Activated CD8-positive, alpha-beta T cell treated with anti-CD3 and anti-CD28 coated beads, Interleukin-2, amount 10 ng/mL, durations not matched to agents 7 days and 5 days (primary cell): ENCODE results near the gene DDX18. TPM values are rescaled to one million over a fixed set of nuclear protein-coding genes. Genes with fewer than 3 reads are reported as not detected.

Experiments used
- ATAC-seq: fragments of 150-1000 bp; cut with Tn5 transposase; one replicate; pipeline ENCODE4 v1.10.0; 2021; ENCODE audit warnings: moderate library complexity
- CTCF ChIA-PET: fragments of 350-600 bp; sonication (Branson Sonifier 250); formaldehyde crosslinking; loops from one replicate; lab custom pipeline; 2021; ENCODE audit warnings: antibody characterized with exemption; lab: Charles Lee
- POLR2A ChIA-PET: fragments of 350-600 bp; sonication (Branson Sonifier 250); formaldehyde crosslinking; loops from one replicate; lab custom pipeline; 2021; ENCODE audit warnings: antibody characterized with exemption; lab: Charles Lee
- DNase-seq: peaks from one replicate; pipeline ENCODE4 v3.0.0-alpha.2; 2020
- H3K27ac Mint-ChIP-seq: one replicate; pipeline ENCODE4 v1.8.0; 2021; ENCODE audit warnings: mild to moderate bottlenecking, mixed read lengths
- H3K27me3 Mint-ChIP-seq: one replicate; pipeline ENCODE4 v1.8.0; 2021; ENCODE audit warnings: low read depth, mixed read lengths
- H3K36me3 Mint-ChIP-seq: one replicate; pipeline ENCODE4 v1.8.0; 2021; ENCODE audit warnings: low read depth, mixed read lengths
- H3K4me1 Mint-ChIP-seq: one replicate; pipeline ENCODE4 v1.8.0; 2021; ENCODE audit warnings: low read depth, mixed read lengths
- H3K4me3 Mint-ChIP-seq: one replicate; pipeline ENCODE4 v1.8.0; 2021; ENCODE audit warnings: mild to moderate bottlenecking, mixed read lengths
- H3K9me3 Mint-ChIP-seq: one replicate; pipeline ENCODE4 v1.8.0; 2022; ENCODE audit warnings: mixed read lengths; ENCODE audit not compliant: insufficient read depth
- total RNA-seq, 2 experiments: library from RNA; stranded (reverse); gene quantifications; one replicate each; pipeline ENCODE4 v1.2.3, GENCODE V29; 2021

Gene DDX18
- total RNA-seq, 2 experiments from 2014 or later: 73.0 to 77.7 TPM

DNA sequence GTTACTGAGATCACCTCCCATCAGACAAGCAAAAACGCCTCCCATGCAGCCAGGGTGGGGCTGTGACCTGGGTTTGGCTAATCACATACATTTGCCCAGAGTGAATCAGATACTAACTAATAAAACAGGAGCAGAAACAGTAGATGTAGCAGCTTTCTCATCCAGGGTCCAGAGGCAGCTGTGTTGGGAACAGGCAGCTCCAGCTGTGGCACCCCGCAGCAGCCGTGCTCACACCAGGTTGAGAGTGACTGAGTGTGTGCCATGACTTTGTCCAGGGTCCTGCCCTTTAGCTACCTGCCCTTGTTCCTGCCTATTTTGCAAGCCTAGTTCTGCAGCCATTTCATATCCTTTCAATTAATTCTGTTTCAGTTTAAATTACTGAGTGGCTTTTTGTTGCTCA is 20.5 kb downstream of the DDX18 start:
- CTCF ChIA-PET: interaction anchor here (1.1 to 2.9 kb wide), 3 partner anchors 8 to 168 kb away, joined by 3 to 22 read pairs (median 13); partner anchors contain the start of gene DDX18
- H3K4me3 Mint-ChIP-seq: no peak overlapping the region

DNA sequence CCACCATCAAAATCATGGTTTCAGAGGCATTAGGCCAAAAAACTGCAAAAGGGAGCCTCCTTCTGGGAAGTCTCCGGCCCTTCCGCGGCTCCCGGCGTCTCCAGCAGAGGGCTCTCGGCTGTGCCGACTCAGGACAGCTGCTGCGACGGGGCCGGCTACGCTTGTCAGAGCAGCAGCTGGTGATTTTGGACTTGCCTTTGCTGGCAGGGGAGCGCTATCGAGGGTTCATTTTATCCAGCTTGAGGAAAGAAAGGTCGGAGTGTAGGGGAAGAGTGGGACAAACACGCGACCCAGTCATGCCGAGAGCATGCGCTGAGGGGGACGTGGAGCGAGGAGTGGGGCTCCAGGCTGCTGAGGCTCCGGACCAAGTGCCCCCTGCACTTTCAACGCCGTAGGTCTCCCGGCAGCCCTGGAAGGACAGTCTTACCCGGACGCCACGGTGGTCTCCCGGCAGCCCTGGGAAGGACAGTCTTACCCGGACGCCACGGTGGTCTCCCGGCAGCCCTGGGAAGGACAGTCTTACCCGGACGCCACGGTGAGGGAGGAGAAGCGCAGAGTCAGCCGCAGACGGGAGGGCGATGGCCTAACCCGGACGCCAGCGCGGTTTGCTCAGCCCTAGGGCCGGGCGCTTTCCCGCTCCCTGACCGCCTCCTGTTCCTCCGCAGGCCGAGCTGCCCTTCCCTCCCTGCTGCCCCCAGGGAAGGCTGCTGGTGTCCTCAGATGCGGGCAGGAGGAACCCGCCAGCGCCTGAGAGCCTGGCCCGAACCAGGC is 21.7 kb downstream of the DDX18 start:
- H3K36me3 Mint-ChIP-seq: peaks cover 18% of the 10 kb centered on the region
- H3K27ac Mint-ChIP-seq: peak overlapping the region; percentile 51
- peak; percentile 56 for DNase-seq
- POLR2A ChIA-PET: no interaction called here
- CTCF ChIA-PET: interaction anchor here (0.8 to 2.9 kb wide), 5 partner anchors 9 to 167 kb away, joined by 3 to 22 read pairs (median 3); partner anchors contain the start of gene DDX18
- peaks cover 3% of the 10 kb centered on the region for H3K4me1 Mint-ChIP-seq
- peak; percentile 94 for ATAC-seq
- H3K9me3 Mint-ChIP-seq: no peaks in the 10 kb centered on the region
- peak overlapping the region; percentile 34 for H3K4me3 Mint-ChIP-seq
- H3K27me3 Mint-ChIP-seq: no peaks in the 10 kb centered on the region

More for the DNA sequence above, 20.5 kb downstream of the DDX18 start:
- DNase-seq: no peak
- H3K9me3 Mint-ChIP-seq: no peaks in the 10 kb centered on the region
- H3K4me1 Mint-ChIP-seq: peaks cover 3% of the 10 kb centered on the region
- H3K27me3 Mint-ChIP-seq: no peaks in the 10 kb centered on the region
- no peak for ATAC-seq
- POLR2A ChIA-PET: no interaction called here
- H3K27ac Mint-ChIP-seq: no peak overlapping the region
- H3K36me3 Mint-ChIP-seq: peaks cover 26% of the 10 kb centered on the region

DNA sequence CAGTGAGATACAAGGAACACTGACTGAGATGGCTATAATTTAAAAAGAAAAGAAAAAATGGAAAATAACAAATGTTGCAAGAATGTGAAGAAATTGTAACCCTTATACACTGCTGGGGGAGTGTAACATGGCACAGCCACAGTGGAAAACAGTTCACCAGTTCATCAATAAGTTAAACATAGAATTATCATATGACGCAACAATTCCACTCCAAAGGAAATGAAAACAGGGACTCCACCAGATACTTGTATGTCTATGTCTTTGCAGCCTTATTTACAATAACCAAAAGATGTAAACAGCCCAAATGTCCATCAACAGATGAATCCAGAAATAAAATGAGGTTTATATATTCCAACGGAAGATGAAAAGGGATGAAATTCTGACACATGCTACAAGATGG is 30.8 kb downstream of the DDX18 start:
- CTCF ChIA-PET: no interaction called here
- no peak for DNase-seq
- H3K4me3 Mint-ChIP-seq: no peak overlapping the region
- POLR2A ChIA-PET: no interaction called here
- H3K9me3 Mint-ChIP-seq: no peaks in the 10 kb centered on the region
- H3K4me1 Mint-ChIP-seq: no peaks in the 10 kb centered on the region
- peaks cover 16% of the 10 kb centered on the region for H3K27me3 Mint-ChIP-seq
- no peak for ATAC-seq
- no peaks in the 10 kb centered on the region for H3K36me3 Mint-ChIP-seq
- no peak overlapping the region for H3K27ac Mint-ChIP-seq

DNA sequence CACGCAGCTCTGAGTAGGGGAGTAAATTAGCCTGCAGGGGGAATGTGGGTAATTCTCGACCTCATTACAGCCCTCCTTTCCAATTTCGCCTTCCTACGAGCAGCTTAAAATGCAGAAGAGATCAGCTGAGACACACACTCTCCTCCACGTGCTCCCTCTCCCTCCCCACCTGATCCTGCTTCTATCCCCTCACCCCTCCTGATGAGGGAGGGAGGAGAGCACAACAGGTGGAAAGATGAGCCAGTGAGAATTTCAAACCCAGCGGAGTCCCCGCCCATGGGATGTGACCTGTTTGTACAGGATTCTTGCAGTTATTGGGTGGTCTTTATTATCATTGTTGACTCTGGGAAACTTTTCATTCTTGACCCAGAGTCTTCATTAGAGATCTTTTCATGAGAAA is 35.5 kb downstream of the DDX18 start:
- DNase-seq (no peak), ATAC-seq (no peak)
- Mint-ChIP-seq H3K27ac (no peak overlapping the region), H3K9me3 (no peaks in the 10 kb centered on the region), H3K27me3 (peaks cover 38% of the 10 kb centered on the region), H3K4me1 (no peaks in the 10 kb centered on the region), H3K36me3 (no peaks in the 10 kb centered on the region), H3K4me3 (no peak overlapping the region)
- CTCF ChIA-PET: no interaction called here
- POLR2A ChIA-PET: no interaction called here

DNA sequence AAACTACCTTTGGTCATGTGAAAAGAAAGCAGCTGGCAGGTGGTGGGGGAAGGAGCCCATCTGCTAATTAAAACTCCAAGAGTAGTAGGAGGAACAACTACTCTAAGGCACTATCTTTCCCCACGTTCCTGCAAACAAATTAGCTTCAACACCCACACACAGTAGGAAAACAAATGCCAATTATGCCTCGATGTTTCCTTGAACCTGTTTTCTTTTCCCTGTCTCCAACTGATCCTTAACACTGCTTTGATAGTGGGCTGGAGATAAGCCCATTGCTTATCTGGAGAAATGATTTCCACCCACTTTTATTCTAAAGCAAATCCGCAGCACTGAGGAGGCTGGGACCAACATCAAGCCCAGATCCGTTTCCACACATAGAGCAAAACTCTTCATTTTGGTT is 36.0 kb downstream of the DDX18 start:
- Mint-ChIP-seq H3K9me3 (no peaks in the 10 kb centered on the region), H3K27me3 (peaks cover 38% of the 10 kb centered on the region), H3K36me3 (no peaks in the 10 kb centered on the region), H3K4me1 (no peaks in the 10 kb centered on the region), H3K4me3 (no peak overlapping the region), H3K27ac (no peak overlapping the region)
- ATAC-seq (no peak), DNase-seq (no peak)
- ChIA-PET CTCF (no interaction called here), POLR2A (no interaction called here)

DNA sequence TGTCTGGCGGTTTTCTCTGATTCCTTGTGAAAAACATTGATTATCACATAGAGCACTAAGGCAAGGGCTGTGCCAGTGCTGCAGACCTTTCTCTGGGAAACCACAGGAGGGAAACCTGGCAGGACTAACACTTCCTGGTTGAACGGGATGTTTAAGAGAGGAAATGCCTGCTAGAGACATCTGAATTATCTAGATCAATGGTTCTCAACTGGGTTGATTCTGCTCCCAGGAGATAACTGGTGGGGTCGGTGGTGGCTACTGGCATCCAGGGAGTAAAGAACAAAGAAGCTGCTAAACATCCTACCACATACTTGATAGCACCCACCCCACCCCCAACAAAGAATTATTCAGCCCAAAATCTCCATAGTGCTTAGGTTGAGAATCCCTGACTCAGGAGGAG is 37.5 kb downstream of the DDX18 start:
- Mint-ChIP-seq H3K36me3 (no peaks in the 10 kb centered on the region), H3K27me3 (peaks cover 38% of the 10 kb centered on the region), H3K4me3 (no peak overlapping the region), H3K27ac (no peak overlapping the region), H3K9me3 (no peaks in the 10 kb centered on the region), H3K4me1 (no peaks in the 10 kb centered on the region)
- CTCF ChIA-PET: no interaction called here
- DNase-seq: no peak
- ATAC-seq: no peak
- POLR2A ChIA-PET: no interaction called here

DNA sequence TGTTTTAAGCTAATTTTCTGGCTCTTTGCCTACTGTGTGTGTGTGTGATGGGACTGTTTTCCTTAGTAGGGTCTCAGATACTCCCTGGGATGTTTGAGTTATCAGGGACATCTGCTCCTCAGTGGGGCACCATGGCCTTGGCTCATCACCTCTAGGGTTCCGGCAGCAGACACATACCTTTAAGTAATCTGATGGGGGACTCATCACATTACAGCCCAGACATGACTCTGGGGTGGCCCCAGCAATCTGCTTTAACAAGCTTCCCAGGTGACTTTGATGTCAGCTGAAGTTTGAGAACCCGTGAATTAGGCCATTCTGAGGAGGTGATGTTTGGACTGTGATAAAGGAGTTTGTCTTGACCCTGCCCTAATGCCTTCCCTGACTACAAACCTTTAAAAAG is 38.8 kb downstream of the DDX18 start:
- ATAC-seq (no peak), DNase-seq (no peak)
- no peak overlapping the region for H3K27ac Mint-ChIP-seq
- H3K4me1 Mint-ChIP-seq: no peaks in the 10 kb centered on the region
- ChIA-PET POLR2A (no interaction called here), CTCF (no interaction called here)
- H3K27me3 Mint-ChIP-seq: peaks cover 32% of the 10 kb centered on the region
- H3K9me3 Mint-ChIP-seq: no peaks in the 10 kb centered on the region
- no peaks in the 10 kb centered on the region for H3K36me3 Mint-ChIP-seq
- H3K4me3 Mint-ChIP-seq: no peak overlapping the region

DNA sequence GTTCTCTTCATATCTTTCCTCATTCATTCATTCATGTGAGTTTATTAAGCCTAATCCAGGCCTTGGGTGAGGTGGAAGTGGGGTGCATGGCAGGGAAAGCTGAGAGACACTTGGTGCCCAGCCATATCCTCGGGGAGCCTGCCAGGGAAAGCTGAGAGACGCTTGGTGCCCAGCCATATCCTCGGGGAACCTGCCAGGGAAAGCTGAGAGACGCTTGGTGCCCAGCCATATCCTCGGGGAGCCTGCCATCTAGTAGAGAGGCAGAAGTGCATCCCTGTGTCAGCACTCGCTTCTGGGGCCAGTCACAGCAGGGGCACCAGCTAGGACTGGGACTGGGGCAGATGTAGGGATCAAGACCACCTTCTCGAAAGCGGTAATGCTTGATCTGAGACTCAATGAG is 39.4 kb downstream of the DDX18 start:
- DNase-seq (no peak), ATAC-seq (no peak)
- no peaks in the 10 kb centered on the region for H3K36me3 Mint-ChIP-seq
- ChIA-PET CTCF (no interaction called here), POLR2A (no interaction called here)
- no peak overlapping the region for H3K27ac Mint-ChIP-seq
- H3K9me3 Mint-ChIP-seq: no peaks in the 10 kb centered on the region
- no peak overlapping the region for H3K4me3 Mint-ChIP-seq
- H3K27me3 Mint-ChIP-seq: peaks cover 32% of the 10 kb centered on the region
- H3K4me1 Mint-ChIP-seq: no peaks in the 10 kb centered on the region

DNA sequence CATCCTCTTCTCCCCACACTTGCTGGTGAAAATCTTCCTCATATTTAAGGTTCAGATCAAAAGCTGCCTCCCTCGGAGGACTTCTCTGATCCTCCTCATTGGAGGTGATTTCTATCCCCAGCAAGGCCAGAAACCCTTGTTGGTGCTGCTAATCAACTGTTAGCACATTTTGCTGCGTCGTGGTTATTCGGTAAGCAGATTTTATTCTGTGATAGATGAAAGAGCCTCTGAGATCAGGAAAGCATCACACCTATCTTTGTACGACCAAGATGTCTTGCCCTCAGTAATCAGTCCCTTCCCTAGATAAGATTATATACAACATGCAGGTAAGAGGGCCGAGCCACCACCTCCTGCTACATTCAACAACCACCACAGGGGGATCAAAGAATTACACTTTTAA is 40.1 kb downstream of the DDX18 start:
- H3K27me3 Mint-ChIP-seq: peaks cover 29% of the 10 kb centered on the region
- POLR2A ChIA-PET: no interaction called here
- ATAC-seq: no peak

DNA sequence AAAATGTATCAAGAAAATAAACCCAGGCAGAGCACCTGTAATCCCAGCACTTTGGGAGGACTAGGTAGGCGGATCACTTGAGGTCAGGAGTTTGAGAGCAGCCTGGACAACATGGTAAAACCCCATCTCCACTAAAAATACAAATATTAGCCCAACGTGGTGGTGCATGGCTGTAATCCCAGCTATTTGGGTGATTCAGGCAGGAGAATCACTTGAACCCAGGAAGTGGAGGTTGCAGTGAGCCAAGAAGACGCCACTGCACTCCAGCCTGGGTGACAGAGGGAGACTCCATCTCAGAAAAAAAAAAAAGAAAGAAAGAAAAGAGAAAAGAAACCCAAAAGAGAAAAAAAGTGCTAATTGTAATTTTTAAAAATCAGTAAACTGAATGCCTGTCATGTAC is 41.4 kb downstream of the DDX18 start:
- H3K9me3 Mint-ChIP-seq: no peaks in the 10 kb centered on the region
- DNase-seq: no peak
- POLR2A ChIA-PET: no interaction called here
- H3K4me3 Mint-ChIP-seq: no peak overlapping the region
- no peak for ATAC-seq
- H3K27ac Mint-ChIP-seq: no peak overlapping the region
- no peaks in the 10 kb centered on the region for H3K4me1 Mint-ChIP-seq
- H3K36me3 Mint-ChIP-seq: no peaks in the 10 kb centered on the region
- CTCF ChIA-PET: no interaction called here
- H3K27me3 Mint-ChIP-seq: peaks cover 17% of the 10 kb centered on the region

More for the DNA sequence above, 40.1 kb downstream of the DDX18 start:
- H3K4me1 Mint-ChIP-seq: no peaks in the 10 kb centered on the region
- no peak overlapping the region for H3K4me3 Mint-ChIP-seq
- DNase-seq: no peak
- no peaks in the 10 kb centered on the region for H3K36me3 Mint-ChIP-seq
- H3K27ac Mint-ChIP-seq: no peak overlapping the region
- CTCF ChIA-PET: no interaction called here
- no peaks in the 10 kb centered on the region for H3K9me3 Mint-ChIP-seq

DNA sequence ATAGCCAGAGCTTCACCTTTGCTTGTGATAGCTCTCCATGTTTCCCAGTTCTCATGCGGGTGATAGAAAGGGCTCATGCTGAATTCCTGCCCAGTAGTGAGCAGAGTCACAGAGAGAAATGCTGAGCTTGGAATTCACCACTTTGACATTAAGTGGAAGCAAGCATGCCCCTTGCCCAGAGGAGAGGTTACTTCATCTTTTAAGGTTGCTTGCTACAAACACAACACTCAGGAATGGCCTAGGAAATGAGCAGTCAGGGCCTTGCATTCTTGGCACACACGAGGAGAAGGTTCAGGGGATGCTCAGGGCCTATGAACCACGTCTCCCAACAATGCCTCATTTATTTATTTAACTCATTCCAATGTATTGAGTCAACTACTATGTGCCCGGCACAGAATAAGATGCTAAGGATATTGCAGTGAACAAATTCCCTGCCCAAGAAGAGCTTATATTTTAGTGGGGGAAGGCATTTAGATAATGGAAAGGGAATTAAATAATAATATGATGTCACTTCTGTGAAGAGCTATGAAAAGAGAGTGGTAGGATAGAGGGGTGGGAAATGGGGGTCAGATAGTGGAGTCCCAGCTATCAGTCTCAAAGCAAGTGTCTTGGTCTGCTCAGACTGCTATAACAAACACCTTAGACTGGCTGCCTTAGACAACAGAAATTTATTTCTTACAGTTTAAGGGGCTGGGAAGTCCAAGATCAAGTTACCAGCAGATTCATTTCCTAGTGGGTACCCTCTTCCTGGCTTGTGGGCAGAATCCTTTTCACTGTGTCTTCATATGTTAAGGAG is 42.1 kb downstream of the DDX18 start:
- H3K27me3 Mint-ChIP-seq: peaks cover 13% of the 10 kb centered on the region
- no peak overlapping the region for H3K4me3 Mint-ChIP-seq
- ATAC-seq: no peak
- ChIA-PET CTCF (no interaction called here), POLR2A (no interaction called here)
- H3K36me3 Mint-ChIP-seq: no peaks in the 10 kb centered on the region
- no peak overlapping the region for H3K27ac Mint-ChIP-seq
- DNase-seq: no peak
- H3K9me3 Mint-ChIP-seq: no peaks in the 10 kb centered on the region
- no peaks in the 10 kb centered on the region for H3K4me1 Mint-ChIP-seq

DNA sequence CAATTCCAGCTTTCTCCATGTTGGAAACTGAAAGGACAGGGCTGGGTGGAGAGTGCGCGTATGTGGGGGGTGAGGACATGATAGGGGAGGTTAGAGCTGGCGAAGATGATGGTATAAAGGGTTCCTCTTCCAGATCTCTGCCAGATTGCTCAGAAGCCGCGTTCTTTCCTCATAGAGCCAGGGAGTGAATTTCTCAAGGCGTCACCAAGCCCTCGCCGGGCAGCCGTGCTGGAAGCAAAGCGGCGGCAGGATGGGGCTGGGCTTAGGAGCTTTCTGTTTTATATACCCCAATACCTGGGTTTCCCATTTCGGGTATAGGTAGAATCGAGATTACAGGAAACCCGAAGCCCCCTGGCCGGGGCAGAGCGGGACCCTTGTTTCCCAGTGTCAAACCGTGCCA is 43.8 kb downstream of the DDX18 start:
- H3K9me3 Mint-ChIP-seq: no peaks in the 10 kb centered on the region
- POLR2A ChIA-PET: no interaction called here
- H3K27me3 Mint-ChIP-seq: peaks cover 5% of the 10 kb centered on the region

More for the DNA sequence above, 43.8 kb downstream of the DDX18 start:
- DNase-seq: no peak
- Mint-ChIP-seq H3K27ac (no peak overlapping the region), H3K4me3 (no peak overlapping the region), H3K4me1 (no peaks in the 10 kb centered on the region), H3K36me3 (no peaks in the 10 kb centered on the region)
- CTCF ChIA-PET: no interaction called here
- no peak for ATAC-seq
